HT-29 (cell line): ENCODE data around the gene PHLDB3. TPM values are rescaled to one million over a fixed set of nuclear protein-coding genes. Genes with fewer than 3 reads are reported as not detected.
"Not testable (repeated sequence)": the region's sequence is repeated elsewhere in the genome, so short reads cannot be mapped to it uniquely, and the experiment has no call there.

Source experiments
- DNase-seq: peaks from one replicate; pipeline ENCODE4 v3.0.0-alpha.2; 2015; ENCODE audit warnings: low spot score
- total RNA-seq: library from RNA; depleted of rRNA; stranded (reverse); fragments of >200 nt; shearing (Covaris generic); gene quantifications from 2 replicates; pipeline ENCODE4 v1.2.3, GENCODE V29; 2014

PHLDB3 gene
- total RNA-seq, 1 experiment from 2014 or later: 45.7 TPM

DNA sequence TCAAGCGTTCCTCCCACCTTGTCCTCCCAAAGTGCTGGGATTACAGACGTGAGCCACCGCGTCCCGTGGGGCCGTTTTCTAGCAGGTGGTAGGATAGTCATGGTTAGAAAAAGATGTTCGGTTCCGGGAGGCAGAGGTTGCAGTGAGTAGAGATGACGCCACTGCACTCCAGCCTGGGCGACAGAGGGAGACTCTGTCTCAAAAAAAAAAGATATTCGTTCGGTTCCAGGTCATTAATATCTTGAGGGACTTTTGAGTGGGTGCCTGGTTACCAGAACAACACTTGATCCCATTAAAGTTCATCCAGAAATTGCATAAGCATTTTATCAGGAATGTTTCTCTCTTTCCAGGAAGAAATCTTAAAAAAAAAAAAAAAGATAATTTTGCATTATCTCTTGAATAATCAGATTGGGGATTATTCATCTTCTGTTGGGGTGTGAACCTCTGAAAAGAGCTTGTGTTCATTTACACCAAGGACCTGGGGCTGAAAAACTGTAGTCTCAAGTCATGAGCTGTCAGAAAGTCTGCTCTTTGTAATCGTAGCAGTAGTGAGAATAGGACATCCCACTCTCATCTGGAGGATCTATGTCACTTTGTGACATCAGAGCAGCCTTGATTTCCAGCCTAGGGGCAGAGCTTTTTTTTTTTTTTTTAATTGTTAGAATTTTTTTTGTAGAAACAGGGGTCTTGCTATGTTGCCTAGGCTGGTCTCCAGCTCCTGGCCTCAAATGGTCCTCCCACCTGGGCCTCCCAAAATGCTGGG lies 23.5 kb upstream of the PHLDB3 start:
- DNase-seq: peak; percentile 20

DNA sequence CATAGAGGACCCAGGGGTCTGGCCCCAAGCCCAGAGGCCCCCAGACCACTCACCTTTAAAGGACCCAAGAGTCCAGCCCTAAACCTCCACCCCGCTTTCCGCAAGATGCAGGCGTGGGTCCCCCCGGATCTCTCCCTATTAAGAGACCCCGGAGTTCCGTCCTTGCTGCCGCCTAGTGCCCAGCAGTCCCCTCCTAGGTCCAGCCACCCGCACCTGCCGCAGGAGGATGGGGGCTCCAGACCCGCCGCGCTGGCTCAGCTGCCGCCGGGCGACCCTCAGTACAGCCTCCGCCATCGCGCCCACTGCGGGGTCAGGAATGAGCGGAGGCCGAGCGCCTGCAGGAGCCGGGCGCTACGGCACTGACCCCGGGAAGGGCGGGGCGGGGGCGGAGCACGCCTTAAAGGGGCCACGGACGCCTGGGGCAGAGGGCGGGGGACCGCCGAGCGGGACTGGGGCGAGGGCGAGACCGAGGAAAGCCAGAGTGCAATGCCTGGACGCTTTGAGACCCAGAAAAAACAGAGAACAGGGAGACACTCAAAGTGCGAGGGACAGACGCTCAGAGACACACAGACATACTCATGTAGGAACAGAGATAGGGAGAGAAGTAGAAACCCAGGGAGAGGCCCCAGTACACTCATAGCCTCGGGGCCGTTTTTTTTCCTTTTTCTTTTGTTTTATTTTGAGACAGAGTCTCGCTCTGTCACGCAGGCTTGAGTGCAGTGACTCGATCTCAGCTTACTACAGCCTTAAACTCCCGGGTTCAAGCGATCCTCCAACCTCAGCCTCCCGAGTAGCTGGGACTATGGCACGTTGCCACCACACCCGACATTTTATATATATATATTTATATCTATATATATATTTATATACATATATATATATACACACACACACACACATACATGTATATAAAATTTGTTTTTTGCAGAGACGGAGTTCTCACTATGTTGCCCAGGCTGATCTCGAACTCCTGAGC lies 22.6 kb upstream of the PHLDB3 start, which contains the start of gene ETHE1:
TSS of gene ETHE1 (minus strand) at position 318 of the 976 bp plus-strand sequence. CDS start at position 294, 24 bp downstream.
- peak; percentile 84 for DNase-seq

DNA sequence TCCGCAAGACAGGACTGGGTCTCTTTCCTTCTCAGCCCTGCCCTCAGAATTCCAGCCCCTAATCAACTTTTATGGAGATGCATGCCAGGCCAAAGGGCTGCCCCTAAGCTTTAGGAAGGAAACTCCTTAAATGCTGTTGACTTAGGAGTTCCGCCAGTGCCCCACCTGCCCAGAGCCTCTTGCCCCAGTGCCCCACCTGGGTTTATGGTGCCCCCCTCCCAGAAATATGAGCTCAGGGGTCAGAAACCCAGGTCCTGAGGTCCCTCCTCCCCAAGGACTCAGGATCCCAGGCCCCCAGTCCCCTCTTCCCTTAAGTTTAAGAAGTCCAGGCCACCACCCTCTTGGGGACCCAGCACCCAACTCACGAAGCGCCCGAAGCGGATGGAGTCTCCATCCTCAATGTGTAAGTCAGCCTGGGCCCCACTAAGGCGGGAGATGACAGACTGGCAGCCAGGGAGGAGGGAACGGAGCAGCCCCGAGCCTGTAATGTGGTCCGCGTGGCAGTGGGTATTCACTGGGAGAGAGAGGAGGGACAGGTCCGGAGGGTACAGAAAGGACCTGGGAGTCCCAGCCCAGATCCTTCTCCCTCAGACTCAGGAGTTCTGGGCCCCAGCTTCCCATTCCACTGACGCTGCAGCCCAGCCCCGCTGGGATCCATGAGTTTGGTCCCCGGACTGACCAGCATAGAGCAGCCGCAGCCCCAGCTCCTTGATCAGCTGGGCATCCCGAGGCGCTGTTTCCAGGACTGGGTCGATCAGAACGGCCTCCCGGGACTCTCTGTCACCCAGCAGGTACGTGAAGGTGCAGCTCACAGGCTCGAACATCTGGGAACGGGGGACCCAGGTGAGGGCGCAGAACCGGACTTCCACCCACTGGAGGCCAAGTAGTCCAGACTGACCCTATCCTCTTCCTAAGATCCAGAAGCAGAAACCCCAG lies 21.6 kb upstream of the PHLDB3 start:
- peak; percentile 76 for DNase-seq

DNA sequence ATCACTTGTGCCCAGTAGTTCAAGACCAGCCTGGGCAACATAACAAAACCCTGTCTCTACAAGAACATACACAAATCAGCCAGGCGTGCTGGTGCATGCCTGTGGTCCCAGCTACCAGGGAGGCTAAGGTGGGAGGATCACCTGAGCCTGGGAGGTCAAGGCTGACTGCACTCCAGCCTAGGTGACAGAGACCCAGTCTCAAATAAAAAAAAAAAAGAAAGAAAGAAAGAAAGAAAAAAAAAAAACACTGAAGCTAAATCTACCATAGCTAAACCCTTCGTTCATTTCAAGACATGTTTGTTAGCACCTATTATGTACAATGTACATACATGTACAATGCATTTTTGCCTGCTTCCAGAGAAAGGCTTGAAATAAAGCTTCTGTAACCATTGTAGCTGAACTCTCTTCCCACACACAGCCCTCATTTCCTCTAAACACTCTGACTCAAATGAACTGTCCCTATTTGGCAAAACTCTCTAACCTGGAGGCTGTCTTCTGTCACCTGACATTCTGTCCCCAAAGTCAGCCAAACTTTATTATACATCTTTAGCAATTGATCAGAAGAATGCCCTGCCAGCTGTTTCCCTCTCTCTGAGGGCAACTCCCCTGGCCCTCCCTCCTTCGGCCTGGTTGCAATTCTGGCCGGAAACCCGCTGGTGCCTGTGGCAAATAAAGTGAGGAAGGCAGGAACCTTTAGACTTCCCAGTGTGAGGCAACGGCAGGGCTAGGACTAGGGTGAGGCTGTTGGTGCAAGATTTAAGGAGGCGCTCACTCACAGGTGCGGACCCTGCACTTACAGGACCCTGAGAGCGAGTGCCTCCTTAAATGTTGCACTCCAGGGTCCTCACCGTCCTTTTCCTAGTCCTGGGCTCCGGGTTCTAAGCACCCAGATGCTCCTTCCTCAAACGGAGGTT lies 20.6 kb upstream of the PHLDB3 start:
- DNase-seq: peak; percentile 93

DNA sequence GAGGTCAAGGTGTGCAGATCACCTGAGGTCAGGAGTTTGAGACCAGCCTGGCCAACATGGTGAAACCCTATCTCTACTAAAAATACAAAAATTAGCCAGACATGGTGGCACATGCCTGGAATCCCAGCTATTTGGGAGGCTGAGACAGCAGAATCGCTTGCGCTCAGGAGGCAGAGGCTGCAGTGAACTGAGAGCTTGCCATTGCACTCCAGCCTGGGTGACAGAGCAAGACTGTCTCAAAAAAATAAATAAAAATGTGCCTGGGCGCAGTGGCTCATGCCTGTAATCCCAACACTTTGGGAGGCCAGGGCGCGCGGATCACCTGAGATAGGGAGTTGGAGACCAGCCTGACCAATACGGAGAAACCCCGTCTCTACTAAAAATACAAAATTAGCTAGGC lies 19.1 kb upstream of the PHLDB3 start:
- not testable (repeated sequence) for DNase-seq

DNA sequence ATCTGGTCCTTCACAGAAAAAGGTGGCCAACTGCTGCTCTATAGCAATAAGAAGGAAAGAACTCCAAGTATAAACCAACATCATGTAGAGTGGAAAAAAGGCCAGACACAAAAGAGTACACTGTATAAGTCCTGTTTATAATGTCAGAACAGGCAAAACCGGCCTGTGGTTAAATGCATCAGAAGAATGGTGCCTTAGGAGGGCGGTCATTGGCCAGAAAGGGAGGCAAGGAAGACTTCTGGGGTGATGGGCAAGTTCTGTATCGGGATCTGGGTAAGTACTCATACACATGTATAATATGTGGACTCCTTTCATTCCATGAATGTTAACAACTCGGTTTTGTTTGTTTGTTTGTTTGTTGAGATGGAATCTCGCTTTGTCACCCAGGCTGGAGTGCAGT lies 18.4 kb upstream of the PHLDB3 start:
- DNase-seq: no peak

- DNase-seq: peak; percentile 94
Observed at GRCh38 chr19:43519436-43520088, 15.0 kb upstream of the PHLDB3 start.

DNA sequence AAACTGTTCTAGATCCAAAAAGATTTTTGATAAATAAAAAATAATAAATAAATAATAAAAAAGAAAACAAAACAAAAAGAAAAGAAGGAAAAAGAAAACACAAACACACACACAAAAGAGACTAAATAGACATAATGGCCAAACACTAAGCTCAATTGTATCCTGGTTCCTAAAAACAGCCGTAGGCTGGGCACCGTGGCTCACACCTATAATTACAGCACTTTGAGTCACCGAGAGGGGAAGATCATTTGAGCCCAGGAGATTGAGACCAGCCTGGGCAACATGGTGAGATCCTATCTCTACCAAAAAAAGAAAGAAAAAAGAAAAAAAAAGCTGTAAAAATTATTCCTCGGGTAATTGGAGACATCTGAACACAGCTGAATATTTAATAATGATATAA lies 13.5 kb upstream of the PHLDB3 start:
- no peak for DNase-seq

DNA sequence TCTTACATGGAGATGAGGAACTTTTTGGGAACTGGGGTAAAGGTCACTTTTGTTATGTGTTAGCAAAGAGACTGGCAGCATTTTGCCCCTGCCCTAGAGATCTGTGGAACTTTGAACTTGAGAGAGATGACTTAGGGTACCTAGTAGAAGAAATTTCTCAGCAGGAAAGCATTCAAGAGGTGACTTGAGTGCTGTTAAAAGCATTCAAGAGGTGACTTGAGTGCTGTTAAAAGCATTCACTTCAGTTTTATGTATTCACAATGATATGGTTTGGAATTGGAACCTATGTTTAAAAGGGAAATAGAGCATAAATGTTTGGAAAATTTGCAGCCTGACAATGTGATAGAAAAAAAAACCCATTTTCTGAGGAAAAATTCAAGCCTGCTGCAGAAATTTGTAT lies 7.9 kb upstream of the PHLDB3 start:
- not testable (repeated sequence) for DNase-seq

GRCh38 chr19:43511324-43511723 lies 6.8 kb upstream of the PHLDB3 start:
- DNase-seq: no peak

DNA sequence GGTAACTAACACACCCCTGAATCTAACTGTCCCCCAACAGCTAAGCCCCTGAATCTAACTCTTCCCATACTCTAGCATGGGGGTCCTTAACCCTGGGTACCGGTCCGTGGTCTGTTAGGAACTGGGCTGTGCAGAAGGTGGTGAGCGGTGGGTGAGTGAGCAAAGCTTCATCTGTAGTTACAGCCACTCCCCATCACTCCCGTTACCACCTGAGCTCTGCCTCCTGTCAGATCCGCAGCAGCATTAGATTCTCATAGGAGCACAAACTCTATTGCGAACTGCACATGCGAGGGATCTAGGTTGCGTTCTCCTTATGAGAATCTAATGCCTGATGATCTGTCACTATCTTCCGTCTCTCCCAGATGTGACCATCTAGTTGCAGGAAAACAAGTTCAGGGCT lies 6.2 kb upstream of the PHLDB3 start:
- no peak for DNase-seq

GRCh38 chr19:43507880-43508279 lies 3.3 kb upstream of the PHLDB3 start:
- no peak for DNase-seq

DNA sequence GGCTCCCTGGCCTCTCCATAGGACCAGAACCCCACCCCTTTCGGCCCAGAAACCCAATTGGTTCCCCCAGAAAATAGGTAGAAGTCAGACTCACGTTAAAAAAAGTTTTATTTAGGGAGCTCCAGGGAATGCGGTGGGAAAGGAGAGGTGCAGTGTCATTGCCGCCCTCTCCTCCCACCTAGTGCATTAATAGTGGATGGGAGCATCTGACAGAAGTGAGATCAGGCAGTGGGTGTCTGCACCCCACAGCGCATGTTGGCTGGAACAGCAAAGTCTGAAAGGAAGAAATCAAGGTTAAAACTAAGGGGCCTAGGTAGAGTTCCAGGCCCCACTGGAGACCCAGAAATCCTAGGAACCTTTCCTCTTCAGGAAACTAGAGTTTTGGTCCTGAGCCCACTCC lies 2.1 kb upstream of the PHLDB3 start:
- DNase-seq: no peak

DNA sequence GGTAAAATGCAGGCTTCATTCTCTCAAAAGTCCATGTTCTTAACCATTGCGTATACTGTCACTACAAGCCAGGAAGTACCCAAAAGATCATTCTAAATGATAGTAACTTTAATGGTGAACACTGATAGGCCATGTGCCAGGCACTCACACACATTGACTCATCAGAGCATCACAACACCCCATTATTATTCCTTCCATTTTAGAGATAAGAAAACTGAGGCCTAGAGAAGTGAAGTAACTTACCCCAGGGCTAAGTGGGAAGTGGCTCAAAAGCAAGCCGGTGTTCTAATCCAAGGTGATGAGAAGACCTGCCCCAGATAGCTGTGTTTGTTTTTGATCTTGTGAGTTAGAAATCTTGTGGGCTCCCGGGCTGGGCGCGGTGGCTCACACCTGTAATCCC lies 1.4 kb upstream of the PHLDB3 start:
- DNase-seq: no peak

DNA sequence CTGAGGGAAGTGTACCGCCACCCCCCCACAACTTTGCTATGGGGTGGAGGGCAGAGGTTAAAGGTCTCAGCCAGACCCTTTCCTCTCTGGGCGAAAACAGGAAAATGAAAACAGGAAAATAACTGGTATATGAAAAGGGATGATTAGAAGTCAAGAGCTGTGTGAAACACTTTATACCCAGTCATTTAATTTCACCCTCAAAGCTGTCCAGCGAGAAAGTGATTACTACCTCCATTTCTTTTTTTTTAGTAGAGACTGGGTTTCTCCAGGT lies 575 bp upstream of the PHLDB3 start:
- DNase-seq: no peak

GRCh38 chr19:43503501-43504425 lies 783 bp downstream of the PHLDB3 start:
- DNase-seq: peak; percentile 98

DNA sequence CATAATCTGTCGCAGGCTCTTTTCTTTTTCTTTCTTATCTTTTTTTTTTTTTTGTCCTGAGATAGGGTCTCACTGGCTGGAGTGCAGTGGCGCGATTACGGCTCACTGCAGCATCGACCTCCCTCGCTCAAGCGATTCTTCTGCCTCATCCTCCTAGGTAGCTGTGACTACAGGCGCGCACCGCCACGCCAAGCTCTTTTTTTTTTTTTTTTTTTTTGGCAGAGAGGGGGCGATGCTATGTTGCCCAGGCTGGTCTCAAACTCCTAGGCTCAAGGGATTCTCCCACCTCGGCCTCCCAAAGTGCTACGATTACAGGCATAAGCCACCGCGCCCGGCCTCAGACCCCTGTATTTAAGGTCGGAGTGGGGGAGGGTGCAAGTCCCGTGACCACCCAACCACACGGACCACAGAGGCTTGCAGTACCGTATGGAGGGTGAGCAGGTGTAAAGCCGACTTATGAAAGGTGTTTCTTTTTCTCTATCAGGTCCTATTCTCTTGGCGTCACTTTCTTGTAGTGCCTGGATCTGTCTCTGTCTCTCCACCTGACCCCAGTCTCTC lies 2.0 kb downstream of the PHLDB3 start:
- no peak for DNase-seq

- no peak for DNase-seq
Observed at GRCh38 chr19:43501661-43502418, 2.7 kb downstream of the PHLDB3 start.
